Measurements from ENCODE around the gene RGPD8. TPM values are rescaled to one million over a fixed set of nuclear protein-coding genes. Genes with fewer than 3 reads are reported as not detected.

Gene RGPD8
- polyA plus RNA-seq, 1 of the 3 experiments (the other 2 are of a cell fraction), result 0.76 TPM

- Histone ChIP-seq H3K36me3 (replicated peaks in 1 of 2; ENCODE audit: control insufficient read depth in 1 of 2, insufficient read depth in 2 of 2, low read length in 1 of 2) (no peaks in the 10 kb centered on the region), H4K20me1 (ENCODE audit: insufficient read depth) (no peaks in the 10 kb centered on the region), H3K27ac (ENCODE audit: low read depth in 2 of 2, low read length in 1 of 2) (no peak overlapping the region), H3K9ac (no peak overlapping the region), H3K4me3 (ENCODE audit: low read depth in 2 of 2, low read length in 1 of 2) (no peak overlapping the region), H3K9me2 (no peaks in the 10 kb centered on the region), H2AFZ (ENCODE audit: low read depth) (no peak overlapping the region), H3K79me2 (ENCODE audit: insufficient read depth) (no peaks in the 10 kb centered on the region), H3K4me1 (ENCODE audit: control insufficient read depth in 1 of 2, insufficient read depth in 2 of 2, low read depth in 1 of 2, low read length in 1 of 2) (no peaks in the 10 kb centered on the region; a peak in 1 of 4 replicates), H3K4me2 (no peak overlapping the region), H3K9me3 (no peaks in the 10 kb centered on the region), H3F3A (replicated peaks; ENCODE audit: insufficient read depth) (no peaks in the 10 kb centered on the region), H3K27me3 (ENCODE audit: insufficient read depth) (no peaks in the 10 kb centered on the region)
- POLR2A ChIA-PET, result no interaction called here
- no peak for DNase-seq
- CTCF ChIA-PET, result no interaction called here
- TF ChIP-seq IRF3 (IDR thresholded peaks at IDR 0.05; ENCODE audit: low read depth, low read length), result no peak
- no peak for TF ChIP-seq RFX5 (IDR thresholded peaks at IDR 0.05; ENCODE audit: low read length)
- no peak for TF ChIP-seq ELF1 (IDR thresholded peaks at IDR 0.05)
- no peak for TF ChIP-seq ZBTB33 (IDR thresholded peaks at IDR 0.05; ENCODE audit: borderline replicate concordance, low read depth)
- no peak for TF ChIP-seq FOSL2 (IDR thresholded peaks at IDR 0.05; ENCODE audit: borderline replicate concordance, low read depth)
- no peak for TF ChIP-seq POLR2AphosphoS5 (IDR thresholded peaks at IDR 0.05; ENCODE audit: low read depth, low read length)
- TF ChIP-seq MAX (IDR thresholded peaks at IDR 0.05; ENCODE audit: low read depth), result no peak
- 72% methylated on average over 2 of the region's 2 CpGs for WGBS (ENCODE audit: low lambda C conversion rate)
Measured at GRCh38 chr2:112339986-112340385, 93.5 kb downstream of the RGPD8 start.

- 90% methylated on average over 1 of the region's 1 CpG for WGBS (ENCODE audit: low lambda C conversion rate)
- CTCF ChIA-PET, result interaction anchor here (0.7 to 1.1 kb wide), 4 partner anchors 8 to 167 kb away, joined by 3 to 4 read pairs (median 3); no protein-coding TSS in a partner anchor
- H3K9ac ChIP-seq, result no peak overlapping the region
- peaks cover 5 to 11% of the 10 kb centered on the region in 2 experiments for H3K36me3 ChIP-seq (replicated peaks in 1 of 2; ENCODE audit: control insufficient read depth in 1 of 2, insufficient read depth in 2 of 2, low read length in 1 of 2)
- no peaks in the 10 kb centered on the region for H3F3A ChIP-seq (replicated peaks; ENCODE audit: insufficient read depth)
- DNase-seq, result no peak
- H4K20me1 ChIP-seq (ENCODE audit: insufficient read depth), result no peaks in the 10 kb centered on the region
- H3K4me2 ChIP-seq, result no peak overlapping the region
- H3K27ac ChIP-seq (ENCODE audit: low read depth in 2 of 2, low read length in 1 of 2), result no peak overlapping the region
- no peaks in the 10 kb centered on the region; a peak in 1 of 4 replicates for H3K4me1 ChIP-seq (ENCODE audit: control insufficient read depth in 1 of 2, insufficient read depth in 2 of 2, low read depth in 1 of 2, low read length in 1 of 2)
- H3K9me2 ChIP-seq, result no peaks in the 10 kb centered on the region
- no peak overlapping the region for H2AFZ ChIP-seq (ENCODE audit: low read depth)
- H3K27me3 ChIP-seq (ENCODE audit: insufficient read depth), result no peaks in the 10 kb centered on the region
- no peaks in the 10 kb centered on the region for H3K79me2 ChIP-seq (ENCODE audit: insufficient read depth)
- H3K4me3 ChIP-seq (ENCODE audit: low read depth in 2 of 2, low read length in 1 of 2), result no peak overlapping the region
- POLR2A ChIA-PET, result no interaction called here
- H3K9me3 ChIP-seq, result no peaks in the 10 kb centered on the region
- TF ChIP-seq CTCF (IDR thresholded peaks at IDR 0.05) (no peak), TEAD4 (IDR thresholded peaks at IDR 0.05; ENCODE audit: borderline replicate concordance, insufficient read depth) (no peak), JUND (IDR thresholded peaks at IDR 0.05) (no peak), RFX5 (IDR thresholded peaks at IDR 0.05; ENCODE audit: low read length) (no peak), TAF1 (IDR thresholded peaks at IDR 0.05; ENCODE audit: borderline replicate concordance, low read depth, low read length) (no peak), FOXM1 (IDR thresholded peaks at IDR 0.05; ENCODE audit: low read depth) (no peak), MAX (IDR thresholded peaks at IDR 0.05; ENCODE audit: low read depth) (no peak), ZBTB33 (IDR thresholded peaks at IDR 0.05; ENCODE audit: borderline replicate concordance, low read depth) (no peak), RAD21 (IDR thresholded peaks at IDR 0.05; ENCODE audit: low read length) (no peak), TCF12 (IDR thresholded peaks at IDR 0.05) (no peak), USF1 (IDR thresholded peaks at IDR 0.05; ENCODE audit: borderline replicate concordance, low read depth) (no peak), ELF1 (IDR thresholded peaks at IDR 0.05) (no peak), CHD2 (IDR thresholded peaks at IDR 0.05; ENCODE audit: low read length, partially characterized antibody) (no peak), FOXJ3 (CRISPR knock-in tag; IDR thresholded peaks at IDR 0.05) (no peak), GABPA (IDR thresholded peaks at IDR 0.05; ENCODE audit: low read depth) (no peak)
Measured at GRCh38 chr2:112335600-112335999, 97.8 kb downstream of the RGPD8 start.
